Umbilical cord (tissue), 2 donors: Measurements from ENCODE around the gene DAB2IP. TPM values are rescaled to one million over a fixed set of nuclear protein-coding genes. Genes with fewer than 3 reads are reported as not detected.
A peak's percentile ranks its signal among the peaks of the same experiment; 100 is the strongest.

Experiments
- DNase-seq: peaks from one replicate; pipeline ENCODE4 v3.0.0-alpha.2; 2015; ENCODE audit warnings: low spot score
- total RNA-seq: library from RNA; depleted of rRNA; stranded (reverse); fragments of >200 nt; gene quantifications from one replicate; pipeline ENCODE4 v1.2.3, GENCODE V29; 2014; ENCODE audit warnings: low replicate concordance; ENCODE audit not compliant: insufficient read depth

DAB2IP gene
- total RNA-seq, 1 donor from 2014 or later = 60.9 TPM

DNA sequence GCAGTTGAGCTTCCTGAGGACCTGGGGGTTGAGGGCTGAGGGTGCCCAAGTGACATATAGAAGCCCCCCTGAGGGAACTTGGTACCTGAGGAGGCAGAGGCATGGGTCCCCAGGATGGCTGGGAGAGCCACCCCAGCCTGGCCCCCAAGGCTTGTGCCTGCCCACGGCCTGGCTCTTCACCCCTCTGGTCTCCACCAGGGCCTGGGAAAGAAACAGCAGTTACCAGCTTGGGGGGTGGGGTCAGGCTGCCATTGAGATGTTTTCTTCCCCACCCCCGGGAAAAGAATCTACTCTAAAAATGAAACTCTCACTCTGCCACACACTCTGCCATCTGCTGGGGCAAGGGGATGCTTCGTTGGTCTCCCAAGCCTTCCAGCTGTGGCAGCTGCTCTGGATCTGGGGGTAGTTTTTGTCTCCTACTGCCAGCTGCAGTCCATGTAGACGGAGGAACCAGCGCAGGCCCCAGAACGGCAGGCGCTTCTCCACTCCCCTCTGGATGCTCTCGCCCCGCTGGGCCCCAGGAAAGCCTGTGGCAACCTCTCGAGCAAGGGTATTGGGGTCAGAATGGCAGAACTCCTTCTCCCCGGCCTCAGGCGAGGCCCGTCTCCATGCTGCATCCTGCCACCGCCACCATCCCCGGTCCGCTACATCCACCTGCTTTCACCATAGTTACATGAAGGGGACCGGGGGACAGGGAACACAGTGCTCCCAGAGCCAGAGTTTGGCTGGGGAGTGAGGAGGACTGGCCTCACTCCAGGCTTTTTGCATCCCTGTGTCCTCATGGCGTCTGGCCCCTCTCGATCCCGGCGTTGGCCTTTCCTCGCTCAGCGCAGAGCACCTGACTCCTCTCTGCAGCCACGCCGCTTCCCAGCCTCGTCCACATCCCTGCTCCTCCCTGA, 123.5 kb downstream of the DAB2IP start:
- DNase-seq = no peak

GRCh38 chr9:121776001-121776738, 124.7 kb downstream of the DAB2IP start:
- no peak for DNase-seq

GRCh38 chr9:121776739-121777637, 125.6 kb downstream of the DAB2IP start:
- no peak for DNase-seq

- DNase-seq = no peak
Measured at GRCh38 chr9:121778252-121779225, 127.1 kb downstream of the DAB2IP start.

DNA sequence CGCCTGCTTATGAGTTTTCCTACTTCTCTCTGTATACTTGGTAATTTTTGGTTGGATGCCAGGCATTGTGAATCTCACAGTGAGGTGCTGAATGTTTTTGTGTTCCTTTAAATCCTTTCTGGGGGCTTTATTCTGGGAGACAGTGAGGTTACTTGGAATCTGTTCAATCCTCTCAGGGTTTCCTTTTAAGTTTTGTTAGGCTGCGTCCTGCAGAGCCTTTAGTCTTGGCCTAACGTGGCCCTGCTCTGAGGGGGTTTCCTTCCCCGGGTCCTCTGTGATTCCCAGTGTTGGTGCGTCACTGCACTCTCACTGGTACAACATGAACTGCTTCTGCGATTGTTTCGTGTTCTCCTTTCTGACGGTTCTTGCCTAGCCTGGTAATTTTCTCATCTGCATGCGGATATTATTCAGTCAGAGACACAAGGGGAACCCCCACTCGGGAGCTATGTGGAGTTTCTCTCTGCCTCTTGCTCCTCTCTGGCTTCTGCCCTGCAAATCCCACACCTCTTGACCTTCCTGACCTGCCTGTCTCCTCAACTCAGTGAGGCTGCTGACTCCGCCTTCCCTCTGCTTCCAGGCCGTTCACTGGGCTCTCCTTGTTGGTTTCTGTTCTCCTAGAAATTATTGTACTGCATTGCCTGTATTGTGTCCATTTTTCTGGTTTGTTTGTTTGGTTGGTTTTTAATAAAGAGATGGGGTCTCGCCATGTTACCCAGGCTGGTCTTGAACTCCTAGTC, 128.1 kb downstream of the DAB2IP start:
- DNase-seq = no peak

- no peak for DNase-seq
Measured at GRCh38 chr9:121780177-121781040, 129.0 kb downstream of the DAB2IP start.

DNA sequence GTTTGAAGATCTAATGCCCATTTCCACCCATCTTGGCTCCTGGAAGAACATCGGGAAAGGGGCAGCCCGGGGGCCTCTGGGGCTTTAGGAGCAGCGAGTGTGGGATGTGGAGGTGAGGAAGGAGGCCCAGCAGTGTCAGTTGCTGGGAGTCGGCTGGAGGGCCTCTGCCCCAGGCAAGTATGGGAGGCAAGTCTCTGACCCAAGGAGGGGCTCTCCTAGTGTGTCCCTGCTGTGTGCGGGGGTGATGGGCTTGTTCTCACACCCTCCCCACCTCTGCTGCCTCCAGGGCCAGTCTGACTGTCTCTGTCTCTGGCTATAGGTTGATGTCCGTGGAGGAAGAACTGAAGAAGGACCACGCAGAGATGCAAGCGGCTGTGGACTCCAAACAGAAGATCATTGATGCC, 129.7 kb downstream of the DAB2IP start:
- DNase-seq = no peak

DNA sequence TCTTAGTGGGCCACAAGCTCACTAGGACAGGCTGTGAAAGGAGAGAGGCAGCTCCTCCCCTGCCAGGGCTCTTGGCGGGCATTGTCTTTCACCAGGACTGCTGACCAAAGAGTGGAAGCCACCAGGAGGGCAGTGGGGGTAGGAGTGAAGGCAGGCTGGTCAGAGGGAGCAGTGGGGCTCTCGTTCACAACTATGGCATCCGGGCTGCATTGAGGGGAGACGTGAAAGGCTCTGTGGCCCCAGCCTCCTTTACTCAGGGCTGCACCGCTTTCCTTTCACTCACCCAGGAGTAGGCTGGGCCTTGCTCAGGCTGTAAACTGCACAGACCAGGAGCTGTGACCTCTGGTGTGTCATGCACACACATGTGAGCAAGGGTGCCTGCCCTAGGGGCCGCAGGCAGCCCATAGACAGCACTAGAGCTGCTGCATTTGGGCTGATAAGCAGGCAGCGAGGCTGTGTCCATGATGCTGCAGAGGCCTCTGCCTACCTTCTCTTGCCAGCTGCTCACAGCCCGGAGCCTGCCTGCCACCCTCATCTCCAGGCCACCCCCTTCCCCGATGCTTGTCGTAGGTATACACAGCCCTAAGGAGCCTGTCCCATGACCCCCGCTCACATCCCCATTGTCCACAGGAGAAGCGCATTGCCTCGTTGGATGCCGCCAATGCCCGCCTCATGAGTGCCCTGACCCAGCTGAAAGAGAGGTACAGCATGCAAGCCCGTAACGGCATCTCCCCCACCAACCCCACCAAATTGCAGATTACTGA, 130.4 kb downstream of the DAB2IP start:
- DNase-seq = no peak

DNA sequence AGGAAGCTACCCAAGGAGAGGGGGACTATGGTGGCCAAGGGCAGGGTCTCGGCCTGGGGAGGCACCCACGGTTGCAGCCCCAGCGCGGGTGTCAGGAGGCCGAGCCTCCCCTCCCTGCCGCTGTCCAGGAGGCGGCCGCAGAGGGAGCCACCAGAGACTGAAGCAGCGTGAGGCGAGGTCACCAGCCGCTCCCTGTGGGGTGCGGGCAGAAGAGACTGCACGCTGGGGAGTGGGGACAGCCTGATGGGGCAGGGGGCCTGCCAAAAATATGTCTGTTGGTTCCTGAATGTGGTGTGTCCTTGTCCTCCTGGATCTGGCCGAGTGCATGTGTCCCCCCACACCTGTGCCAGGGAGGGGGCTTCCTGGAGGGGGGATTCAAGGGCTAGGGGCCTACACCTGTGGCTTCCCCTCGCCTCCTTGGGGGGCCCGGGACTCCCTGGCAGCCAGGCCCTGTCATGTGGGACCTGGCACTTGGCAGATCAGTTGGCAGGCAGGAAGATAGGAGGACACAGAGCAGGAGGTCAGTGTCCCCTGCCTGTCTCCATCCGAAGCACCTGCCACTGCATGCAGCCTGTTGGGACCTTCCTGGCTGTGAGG, 131.2 kb downstream of the DAB2IP start:
- no peak for DNase-seq

- DNase-seq = no peak
Measured at GRCh38 chr9:121783111-121783510, 131.7 kb downstream of the DAB2IP start.

GRCh38 chr9:121783521-121784507, 132.4 kb downstream of the DAB2IP start:
- no peak for DNase-seq

DNA sequence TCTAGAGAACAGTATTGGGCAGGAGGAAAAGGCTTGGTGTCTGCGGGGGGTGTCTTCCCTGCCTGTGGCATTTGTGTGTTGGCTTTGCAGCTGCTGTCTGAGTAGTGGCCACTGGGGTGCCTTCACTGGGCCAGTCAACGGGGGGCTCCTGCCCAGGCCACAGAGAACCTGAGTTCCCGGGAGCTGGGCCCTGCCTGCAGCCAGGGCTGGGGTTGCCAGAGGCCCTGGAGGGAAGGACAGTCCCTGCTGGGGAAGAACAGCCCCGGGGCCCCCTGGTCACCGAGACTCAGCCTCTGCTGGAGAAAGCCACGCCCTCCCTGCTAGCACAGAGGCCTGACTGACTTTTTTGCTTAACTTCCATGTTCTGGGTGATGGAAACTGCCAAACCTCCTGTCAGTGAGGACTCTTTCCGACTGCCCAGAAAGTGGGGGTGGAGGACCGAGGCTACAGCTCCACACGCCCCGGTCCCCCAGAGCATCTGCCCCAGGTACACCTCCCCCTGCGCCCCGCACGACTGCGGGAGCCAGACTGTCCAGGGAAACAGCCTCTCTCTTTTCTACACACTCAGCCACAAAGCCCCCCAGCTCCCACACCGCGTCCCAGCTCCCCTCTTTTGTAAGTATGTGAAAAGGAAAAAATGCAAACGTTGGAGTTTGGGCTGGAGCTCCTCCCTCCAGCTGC, 133.4 kb downstream of the DAB2IP start:
- peak; percentile 14 for DNase-seq

DNA sequence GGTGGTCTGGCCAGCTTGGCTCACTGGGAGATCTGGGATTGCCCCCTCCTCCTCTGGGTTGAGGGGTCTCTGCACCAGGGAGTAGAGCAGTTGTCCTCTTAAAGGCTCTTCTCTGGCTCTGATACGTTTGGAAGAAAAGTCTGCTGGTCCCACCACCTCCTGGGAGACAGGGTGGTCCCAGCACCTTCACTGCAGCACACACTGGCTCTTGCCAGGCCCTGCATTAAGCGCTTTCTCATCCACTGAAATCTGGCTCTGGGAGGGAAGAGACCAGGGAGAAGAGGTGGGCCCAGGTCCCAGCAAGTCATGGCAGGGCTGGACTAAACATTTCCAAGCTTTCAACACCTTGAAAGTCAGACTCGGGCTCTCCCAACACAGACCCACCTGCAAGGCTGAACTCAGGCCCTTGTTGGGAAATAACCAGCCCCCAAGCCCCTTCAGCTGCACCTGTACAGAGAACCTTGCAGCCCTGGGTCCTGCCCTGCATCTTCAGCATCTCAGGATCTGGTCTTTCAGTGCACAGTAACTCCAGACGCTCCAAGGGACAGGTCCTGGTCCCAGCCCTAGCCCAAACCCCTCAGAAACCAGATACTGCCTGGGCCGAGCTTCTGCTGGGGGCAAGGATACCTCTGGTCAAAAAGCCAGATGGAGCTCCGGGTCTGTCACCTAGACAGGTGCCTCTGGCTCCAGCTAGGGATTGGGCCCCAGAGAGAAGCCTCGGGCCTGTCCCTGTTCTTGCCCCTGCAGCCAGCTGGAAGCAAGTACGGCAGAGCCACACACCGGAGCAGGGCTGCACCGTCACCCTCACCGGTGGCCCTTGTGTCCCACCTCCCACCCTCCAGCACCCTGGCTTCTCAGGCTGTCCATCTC, 134.5 kb downstream of the DAB2IP start:
- no peak for DNase-seq

GRCh38 chr9:121786543-121786948, 135.1 kb downstream of the DAB2IP start:
- DNase-seq = no peak

DNA sequence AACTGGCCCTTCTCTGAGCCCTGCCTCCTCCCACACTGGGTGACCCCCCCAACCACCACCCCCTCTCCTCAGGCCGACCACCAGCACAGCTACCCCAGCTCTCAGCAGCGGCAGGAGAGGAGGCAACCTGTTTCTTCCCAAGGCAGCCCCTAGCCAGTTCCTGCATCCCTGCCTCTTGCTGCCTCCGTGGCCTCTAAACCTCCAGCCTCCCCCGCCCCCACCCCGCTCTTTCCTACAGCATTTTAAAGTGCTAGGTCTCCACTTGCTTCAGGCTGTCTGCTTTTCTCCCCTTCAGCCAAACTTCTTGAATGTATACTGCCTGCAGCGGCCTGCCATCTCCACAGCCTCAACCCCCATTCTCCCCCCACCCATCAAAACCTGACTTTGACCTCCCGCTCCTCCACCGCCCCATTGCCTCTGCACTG, 135.6 kb downstream of the DAB2IP start:
- DNase-seq = no peak
